Stimulated activated CD4-positive, alpha-beta T cell treated with anti-CD3 and anti-CD28 coated beads, Interleukin-1b, Interleukin-23, amount 100 ng/mL, for 1 hour (primary cell): ENCODE data around the gene GCM1.

Experiments used
- DNase-seq, 2 donors: peaks; one replicate each; pipeline ENCODE4 v3.0.0-alpha.2; 2020; ENCODE audit warnings: low read depth in 2 of 2

Gene GCM1

GRCh38 chr6:53152576-53152975, 3.9 kb upstream of the GCM1 start:
- DNase-seq: no peak

DNA sequence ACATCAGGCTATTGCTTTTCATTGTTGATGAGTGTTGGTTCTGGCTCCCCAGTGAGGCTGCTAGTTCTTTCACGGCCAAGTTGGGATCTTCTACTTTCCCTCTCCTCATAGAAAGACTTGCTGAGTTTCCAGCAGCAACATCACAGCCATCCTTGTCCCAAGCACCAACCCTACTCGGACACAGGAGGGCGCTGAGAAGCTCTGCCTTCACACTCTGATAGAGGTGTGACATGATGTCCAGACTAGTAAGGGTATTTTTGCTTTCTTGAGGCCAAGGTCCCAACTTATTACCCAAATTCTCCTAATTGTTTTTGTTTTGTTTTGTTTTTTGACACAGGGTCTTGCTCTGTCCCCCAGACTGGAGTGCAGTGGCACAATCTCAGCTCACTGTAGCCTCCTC, 3.0 kb upstream of the GCM1 start:
- DNase-seq: no peak

- no peak for DNase-seq
These were observed 3.8 kb downstream of the GCM1 start for GRCh38 chr6:53144802-53145201.

DNA sequence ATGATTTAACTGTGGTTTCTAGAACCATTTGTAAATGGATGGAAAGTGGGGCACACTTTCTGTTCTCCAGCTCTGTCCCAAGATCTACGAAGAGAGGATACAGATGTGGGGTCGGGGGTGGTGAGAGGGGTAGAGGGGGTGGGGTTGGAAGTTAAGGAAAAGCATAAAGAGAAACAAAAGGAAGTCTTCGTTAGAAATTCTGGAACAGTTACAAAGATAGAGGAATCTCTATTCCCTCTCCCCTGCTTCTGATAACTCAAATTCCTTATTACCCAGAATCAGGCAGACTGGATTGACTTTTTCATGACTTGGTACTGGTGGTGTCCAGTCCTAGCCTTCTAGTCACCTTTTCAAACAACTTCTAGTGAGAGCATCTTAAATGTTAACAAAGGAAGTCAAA, 4.9 kb downstream of the GCM1 start:
- DNase-seq: no peak

DNA sequence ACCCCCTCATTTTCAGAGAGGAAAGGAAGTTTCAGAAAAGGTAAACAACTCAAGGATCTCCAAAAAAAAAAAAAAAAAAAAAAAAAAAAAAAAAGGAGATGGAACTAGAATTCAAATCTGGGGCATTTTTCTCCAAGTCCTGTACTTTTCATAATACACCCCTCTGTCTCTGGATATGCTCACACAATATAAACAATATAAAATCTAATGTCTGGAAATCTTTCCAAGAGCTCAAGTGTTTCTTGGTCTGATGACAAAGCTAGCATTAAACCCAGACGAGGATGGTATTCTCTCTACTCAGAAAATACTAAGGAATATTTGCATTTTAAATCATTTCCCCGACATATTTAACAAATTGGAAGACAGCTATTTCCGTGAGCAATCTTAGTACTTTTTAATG, 5.8 kb downstream of the GCM1 start:
- no peak for DNase-seq

DNA sequence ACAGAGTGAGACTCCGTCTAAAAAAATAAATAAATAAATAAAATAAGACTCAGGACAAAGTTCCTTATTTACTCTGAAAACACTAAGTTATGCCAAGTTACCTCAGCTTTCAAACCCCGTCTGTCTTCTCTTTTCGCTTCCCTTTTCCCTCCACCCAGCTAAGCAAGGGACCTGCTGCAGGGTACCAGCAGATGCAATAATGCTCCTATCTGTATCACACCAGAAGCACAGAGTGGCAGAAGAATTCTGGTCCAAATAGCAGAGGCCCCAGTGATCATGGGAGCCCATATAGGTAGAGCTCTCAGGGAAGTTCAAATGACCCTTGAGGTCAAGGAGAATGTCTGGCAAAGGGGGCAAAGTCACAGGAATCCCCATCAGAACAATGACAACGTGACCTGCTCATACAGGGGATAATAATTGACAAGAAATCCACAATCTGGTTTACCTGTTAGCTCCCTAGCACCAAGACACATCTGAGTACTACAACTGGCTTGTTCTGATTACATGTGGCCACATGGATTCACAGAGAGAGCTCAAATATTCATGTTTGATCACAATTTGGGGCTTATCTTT, 8.7 kb downstream of the GCM1 start:
- no peak for DNase-seq

GRCh38 chr6:53136000-53136609, 12.5 kb downstream of the GCM1 start:
- no peak for DNase-seq

DNA sequence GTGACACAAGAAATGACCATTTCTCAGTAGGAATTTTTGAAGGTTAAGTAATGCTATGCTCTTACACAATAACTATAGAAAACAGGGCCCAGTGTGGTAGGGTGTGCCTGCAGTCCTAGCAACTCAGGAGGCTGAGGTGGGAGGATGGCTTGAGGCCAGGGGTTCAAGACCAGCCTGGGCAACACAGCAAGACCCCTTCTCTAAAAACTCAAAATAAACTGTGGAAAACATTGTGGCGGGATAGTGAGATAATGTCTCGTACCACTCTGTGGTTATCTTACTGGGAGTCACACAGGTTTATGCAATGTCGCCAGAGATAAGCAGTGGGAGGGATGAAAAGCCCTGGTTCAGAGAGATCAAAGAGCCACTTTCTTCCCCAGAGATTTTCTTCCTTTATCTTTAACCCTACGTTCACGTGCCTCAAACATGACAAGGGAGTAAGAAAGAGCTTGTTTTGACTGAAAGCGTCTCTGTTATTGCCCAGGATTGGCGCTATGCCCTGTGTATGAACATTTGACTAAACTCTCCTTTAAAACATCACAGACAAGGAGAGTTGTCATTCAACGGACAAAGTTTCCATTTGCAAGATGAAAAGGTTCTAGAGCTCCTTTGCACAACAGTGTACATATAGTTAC, 13.9 kb downstream of the GCM1 start:
- no peak for DNase-seq

- DNase-seq: no peak
These were observed 14.7 kb downstream of the GCM1 start for GRCh38 chr6:53133961-53134360.

GRCh38 chr6:53130569-53131290, 17.9 kb downstream of the GCM1 start:
- DNase-seq: no peak

GRCh38 chr6:53128842-53129241, 19.8 kb downstream of the GCM1 start:
- no peak for DNase-seq

GRCh38 chr6:53125276-53125675, 23.4 kb downstream of the GCM1 start:
- DNase-seq: no peak

DNA sequence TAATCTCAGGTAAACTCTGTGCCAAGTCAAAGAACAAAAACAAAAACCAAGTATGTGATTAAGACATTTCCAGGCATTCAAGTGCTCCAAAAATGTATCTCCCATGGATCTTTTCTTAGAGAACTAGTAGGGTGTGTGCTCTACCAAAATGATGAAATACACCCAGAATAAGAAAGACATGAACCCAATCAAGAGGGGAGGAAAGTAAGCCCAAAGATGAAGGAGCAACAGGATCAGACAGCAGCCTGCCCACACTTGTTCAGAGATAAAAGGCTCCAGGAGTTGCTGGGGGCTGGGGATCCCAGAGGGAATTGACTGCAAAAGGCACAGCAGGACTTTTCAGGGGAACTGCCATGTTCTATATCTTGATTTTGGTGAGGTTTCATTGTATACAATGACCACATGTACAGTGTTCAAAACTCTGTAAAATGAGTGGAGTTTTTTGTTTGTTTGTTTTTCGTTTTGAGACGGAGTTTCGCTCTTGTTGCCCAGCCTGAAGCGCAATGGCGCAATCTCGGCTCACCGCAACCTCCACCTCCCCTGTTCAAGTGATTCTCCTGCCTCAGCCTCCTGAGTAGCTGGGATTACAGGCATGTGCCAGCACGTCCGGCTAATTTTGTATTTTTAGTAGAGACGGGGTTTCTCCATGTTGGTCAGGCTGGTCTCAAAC, 24.4 kb downstream of the GCM1 start:
- no peak for DNase-seq

DNA sequence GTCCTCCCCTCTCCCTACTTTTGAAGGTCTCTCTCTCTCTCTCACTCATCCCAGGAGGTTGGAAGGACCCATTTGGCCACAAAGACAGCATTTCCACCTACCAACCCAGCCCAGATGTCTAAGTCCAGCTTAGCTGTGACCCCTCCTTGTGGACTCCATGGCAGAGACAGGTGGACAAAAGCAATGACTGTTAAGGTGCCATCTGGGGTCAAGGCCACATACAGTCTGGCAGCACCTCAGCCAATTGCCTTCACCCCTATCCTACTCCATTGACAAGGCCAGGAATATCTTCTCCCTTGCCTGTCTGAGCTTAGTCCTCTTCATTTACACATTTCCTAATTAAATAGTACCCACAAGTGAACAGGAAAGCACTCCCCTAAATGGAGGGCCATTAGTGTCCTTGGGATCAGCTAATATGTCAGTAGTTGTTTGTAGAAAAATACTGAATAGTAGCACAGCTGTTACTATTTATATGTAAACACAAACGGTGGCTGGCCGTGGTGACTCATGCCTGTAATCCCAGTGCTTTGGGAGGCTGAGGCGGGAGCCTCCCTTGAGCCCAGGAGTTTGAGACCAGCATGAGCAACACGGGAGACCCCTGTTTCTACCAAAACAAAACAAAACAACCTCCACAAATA, 28.8 kb downstream of the GCM1 start:
- DNase-seq: no peak

DNA sequence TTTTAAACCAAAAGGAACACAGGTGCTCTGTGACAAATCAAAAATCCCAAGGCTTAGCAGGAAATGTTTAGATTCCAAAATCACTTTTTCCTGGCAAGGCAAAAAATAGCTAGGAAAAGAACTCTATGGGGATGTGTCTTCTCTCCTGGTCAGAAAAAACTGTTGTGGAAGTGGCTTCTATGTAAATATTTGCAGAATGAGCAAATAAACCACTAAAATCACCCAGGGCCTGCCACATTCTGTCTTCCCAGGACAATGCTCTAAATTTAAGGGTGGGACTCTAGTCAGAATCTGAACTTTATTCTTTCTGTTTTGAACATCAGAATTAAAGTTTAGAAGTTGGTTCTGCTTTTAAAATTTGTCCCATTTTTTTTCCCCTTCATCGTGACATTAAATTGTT, 29.3 kb downstream of the GCM1 start:
- no peak for DNase-seq

- no peak for DNase-seq
These were observed 32.9 kb downstream of the GCM1 start for GRCh38 chr6:53115741-53116140.

GRCh38 chr6:53115113-53115512, 33.5 kb downstream of the GCM1 start:
- DNase-seq: no peak

DNA sequence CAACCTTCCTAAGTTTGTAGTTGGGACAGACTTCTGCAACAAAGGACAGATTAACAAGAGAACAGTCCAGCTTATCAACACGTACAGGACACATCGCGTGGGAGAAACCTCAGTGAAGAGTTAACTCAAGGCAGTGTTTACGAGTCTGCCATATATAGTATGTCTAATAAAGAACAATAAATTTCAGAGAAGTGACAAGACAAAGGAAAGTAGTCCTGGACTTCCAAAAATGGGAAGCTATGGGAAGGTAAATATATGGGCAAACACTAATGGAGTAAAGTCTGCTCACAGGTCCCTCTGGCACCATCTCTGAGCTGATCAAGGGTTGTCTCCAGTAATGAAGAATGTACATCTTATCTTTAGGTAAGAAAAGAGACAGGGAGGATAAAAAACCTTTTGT, 34.9 kb downstream of the GCM1 start:
- DNase-seq: no peak

DNA sequence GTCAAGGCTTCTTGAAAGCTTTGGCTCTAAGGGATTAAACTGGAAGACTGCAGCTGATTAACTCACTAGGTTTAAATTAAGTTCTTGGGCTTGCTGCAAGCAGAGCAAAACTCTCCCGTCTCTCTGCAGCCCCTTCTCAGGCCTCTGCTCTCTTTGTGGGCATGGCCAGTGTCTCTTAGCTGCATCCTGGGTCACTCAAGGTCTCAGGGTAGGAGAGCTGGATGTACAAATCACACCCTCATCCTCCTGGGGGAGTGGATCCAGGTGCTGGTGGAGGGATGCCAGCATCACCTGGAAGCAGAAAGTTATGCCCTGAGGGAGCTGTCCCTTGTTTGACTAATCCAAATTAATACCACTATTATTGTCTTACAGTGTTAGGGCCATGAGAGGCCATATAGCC, 35.8 kb downstream of the GCM1 start:
- no peak for DNase-seq

DNA sequence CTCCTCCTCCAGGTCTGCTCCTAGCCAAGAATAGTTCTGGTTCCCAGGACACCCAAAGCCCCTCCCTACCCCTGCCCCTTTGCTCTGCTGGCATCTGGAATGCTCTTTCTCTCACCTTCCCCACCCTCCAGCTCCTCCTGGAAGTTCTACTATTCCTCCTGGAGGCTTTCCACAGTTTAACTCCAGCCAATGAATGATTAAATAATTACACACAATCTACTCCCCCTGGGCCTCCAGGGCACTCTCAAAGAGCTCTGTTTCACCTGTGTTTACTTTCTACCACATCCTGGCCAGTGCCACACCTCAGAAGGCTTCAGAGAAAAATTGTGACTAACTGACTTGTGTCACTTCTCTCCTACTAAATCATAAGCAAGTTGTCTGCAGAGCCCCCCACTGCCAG, 36.2 kb downstream of the GCM1 start:
- no peak for DNase-seq

GRCh38 chr6:53111865-53112264, 36.8 kb downstream of the GCM1 start:
- no peak for DNase-seq

DNA sequence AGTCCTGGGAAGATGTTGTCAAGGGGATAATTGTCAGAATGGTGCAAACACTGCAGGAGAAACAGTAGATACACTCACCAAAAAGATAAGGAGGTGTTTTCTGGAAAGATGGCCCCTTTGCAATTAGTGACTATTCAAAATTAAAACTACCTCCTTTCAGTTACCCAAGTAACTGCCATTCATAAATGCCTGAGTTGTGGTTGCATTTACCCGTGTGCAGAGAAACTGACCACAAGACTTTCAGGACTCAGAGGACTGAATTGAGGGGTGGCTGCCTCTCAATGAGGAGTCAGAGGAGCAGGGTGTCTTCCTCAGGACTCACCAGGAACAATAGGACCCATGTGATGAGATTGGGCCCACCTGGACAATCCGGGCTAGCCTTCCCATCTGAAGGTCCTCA, 39.0 kb downstream of the GCM1 start:
- no peak for DNase-seq
